Measurements from ENCODE around the gene ALDH1A1.

The ALDH1A1 gene

GRCh38 chr9:72903103-72903502 is 49.8 kb downstream of the ALDH1A1 start:
- no peaks in the 10 kb centered on the region for H3K36me3 ChIP-seq (ENCODE audit: control insufficient read depth, insufficient read depth, low read length, severe bottlenecking)
- no peak overlapping the region for H3K9ac ChIP-seq (ENCODE audit: low read length)
- no peak for DNase-seq (ENCODE audit: low read depth)
- H3K27me3 ChIP-seq (replicated peaks; ENCODE audit: control insufficient read depth, insufficient read depth, low read length) = no peaks in the 10 kb centered on the region
- H3K9me3 ChIP-seq (ENCODE audit: control insufficient read depth, low read length) = no peaks in the 10 kb centered on the region
- no peak overlapping the region for H3K4me3 ChIP-seq (ENCODE audit: low read length)
- peaks cover 5% of the 10 kb centered on the region for H3K4me1 ChIP-seq (ENCODE audit: control insufficient read depth, insufficient read depth, low read length)

GRCh38 chr9:72902268-72902667 is 50.6 kb downstream of the ALDH1A1 start:
- Histone ChIP-seq H3K4me3 (ENCODE audit: low read length) (no peak overlapping the region), H3K36me3 (ENCODE audit: control insufficient read depth, insufficient read depth, low read length, severe bottlenecking) (no peaks in the 10 kb centered on the region), H3K9ac (ENCODE audit: low read length) (no peak overlapping the region), H3K4me1 (ENCODE audit: control insufficient read depth, insufficient read depth, low read length) (peaks cover 4% of the 10 kb centered on the region), H3K27me3 (replicated peaks; ENCODE audit: control insufficient read depth, insufficient read depth, low read length) (no peaks in the 10 kb centered on the region), H3K9me3 (ENCODE audit: control insufficient read depth, low read length) (no peaks in the 10 kb centered on the region)
- no peak for DNase-seq (ENCODE audit: low read depth)

- DNase-seq (ENCODE audit: low read depth) = no peak
- H3K4me1 ChIP-seq (ENCODE audit: control insufficient read depth, insufficient read depth, low read length) = no peaks in the 10 kb centered on the region
- no peak overlapping the region for H3K4me3 ChIP-seq (ENCODE audit: low read length)
- no peak overlapping the region for H3K9ac ChIP-seq (ENCODE audit: low read length)
- no peaks in the 10 kb centered on the region for H3K36me3 ChIP-seq (ENCODE audit: control insufficient read depth, insufficient read depth, low read length, severe bottlenecking)
- no peaks in the 10 kb centered on the region for H3K27me3 ChIP-seq (replicated peaks; ENCODE audit: control insufficient read depth, insufficient read depth, low read length)
- H3K9me3 ChIP-seq (ENCODE audit: control insufficient read depth, low read length) = no peaks in the 10 kb centered on the region
These were observed 52.9 kb downstream of the ALDH1A1 start for GRCh38 chr9:72899734-72900477.

DNA sequence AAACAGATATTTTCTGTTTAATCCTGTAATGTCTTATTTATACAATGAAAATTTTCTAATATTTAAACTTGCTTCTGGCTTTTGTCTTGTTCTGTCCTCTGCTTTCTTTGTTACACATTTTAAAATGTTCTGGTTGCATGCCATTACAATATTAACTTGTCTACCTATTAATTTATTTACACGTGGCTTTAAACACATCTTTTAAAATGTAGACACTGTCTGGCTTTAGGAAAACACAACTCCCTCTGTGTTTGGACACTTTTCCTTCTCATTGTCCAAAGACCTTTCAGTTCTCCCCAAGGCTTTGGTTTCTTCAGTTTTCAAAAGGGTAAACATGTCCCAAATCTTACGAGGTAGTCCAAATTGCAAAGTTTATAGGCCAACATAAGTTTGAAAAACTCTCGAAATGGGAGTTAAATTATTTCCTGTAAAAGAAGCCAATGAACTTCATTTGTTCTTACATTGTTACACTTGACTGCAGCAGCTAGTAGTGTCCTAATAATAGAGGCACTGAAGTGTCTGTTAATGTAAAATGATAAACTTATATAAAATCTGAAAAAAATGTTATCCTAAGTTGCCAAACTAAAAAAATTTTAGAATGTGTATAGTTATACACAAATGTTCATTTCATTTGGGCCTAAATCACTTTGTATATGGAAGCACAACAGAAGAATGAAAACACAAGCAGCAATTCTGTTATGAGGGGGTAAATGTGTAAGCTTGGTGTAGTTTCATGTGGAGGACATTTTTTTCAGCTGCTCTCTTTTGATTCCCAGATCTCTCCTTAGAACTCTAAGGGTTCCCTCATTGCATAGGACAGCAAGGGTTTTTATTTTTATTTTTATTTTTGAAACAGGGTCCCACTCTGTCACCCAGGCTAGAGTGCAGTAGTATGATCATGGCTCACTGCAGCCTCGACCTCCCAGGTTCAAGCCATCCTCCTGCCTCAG is 53.8 kb downstream of the ALDH1A1 start:
- H3K4me1 ChIP-seq (ENCODE audit: control insufficient read depth, insufficient read depth, low read length) = no peaks in the 10 kb centered on the region
- no peak overlapping the region for H3K4me3 ChIP-seq (ENCODE audit: low read length)
- no peaks in the 10 kb centered on the region for H3K36me3 ChIP-seq (ENCODE audit: control insufficient read depth, insufficient read depth, low read length, severe bottlenecking)
- H3K9ac ChIP-seq (ENCODE audit: low read length) = no peak overlapping the region
- H3K27me3 ChIP-seq (replicated peaks; ENCODE audit: control insufficient read depth, insufficient read depth, low read length) = no peaks in the 10 kb centered on the region
- no peaks in the 10 kb centered on the region for H3K9me3 ChIP-seq (ENCODE audit: control insufficient read depth, low read length)
- DNase-seq (ENCODE audit: low read depth) = no peak

GRCh38 chr9:72898360-72898759 is 54.5 kb downstream of the ALDH1A1 start:
- H3K4me1 ChIP-seq (ENCODE audit: control insufficient read depth, insufficient read depth, low read length) = no peaks in the 10 kb centered on the region
- H3K36me3 ChIP-seq (ENCODE audit: control insufficient read depth, insufficient read depth, low read length, severe bottlenecking) = no peaks in the 10 kb centered on the region
- no peak overlapping the region for H3K9ac ChIP-seq (ENCODE audit: low read length)
- no peak for DNase-seq (ENCODE audit: low read depth)
- H3K27me3 ChIP-seq (replicated peaks; ENCODE audit: control insufficient read depth, insufficient read depth, low read length) = no peaks in the 10 kb centered on the region
- H3K4me3 ChIP-seq (ENCODE audit: low read length) = no peak overlapping the region
- no peaks in the 10 kb centered on the region for H3K9me3 ChIP-seq (ENCODE audit: control insufficient read depth, low read length)

- Histone ChIP-seq H3K27me3 (replicated peaks; ENCODE audit: control insufficient read depth, insufficient read depth, low read length) (no peaks in the 10 kb centered on the region), H3K9me3 (ENCODE audit: control insufficient read depth, low read length) (no peaks in the 10 kb centered on the region), H3K4me3 (ENCODE audit: low read length) (no peak overlapping the region), H3K36me3 (ENCODE audit: control insufficient read depth, insufficient read depth, low read length, severe bottlenecking) (no peaks in the 10 kb centered on the region), H3K9ac (ENCODE audit: low read length) (no peak overlapping the region), H3K4me1 (ENCODE audit: control insufficient read depth, insufficient read depth, low read length) (no peaks in the 10 kb centered on the region)
- no peak for DNase-seq (ENCODE audit: low read depth)
These were observed 55.7 kb downstream of the ALDH1A1 start for GRCh38 chr9:72897069-72897649.

GRCh38 chr9:72896439-72896838 is 56.4 kb downstream of the ALDH1A1 start:
- Histone ChIP-seq H3K36me3 (ENCODE audit: control insufficient read depth, insufficient read depth, low read length, severe bottlenecking) (no peaks in the 10 kb centered on the region), H3K9ac (ENCODE audit: low read length) (no peak overlapping the region), H3K4me1 (ENCODE audit: control insufficient read depth, insufficient read depth, low read length) (no peaks in the 10 kb centered on the region), H3K27me3 (replicated peaks; ENCODE audit: control insufficient read depth, insufficient read depth, low read length) (no peaks in the 10 kb centered on the region), H3K9me3 (ENCODE audit: control insufficient read depth, low read length) (no peaks in the 10 kb centered on the region), H3K4me3 (ENCODE audit: low read length) (no peak overlapping the region)
- no peak for DNase-seq (ENCODE audit: low read depth)

DNA sequence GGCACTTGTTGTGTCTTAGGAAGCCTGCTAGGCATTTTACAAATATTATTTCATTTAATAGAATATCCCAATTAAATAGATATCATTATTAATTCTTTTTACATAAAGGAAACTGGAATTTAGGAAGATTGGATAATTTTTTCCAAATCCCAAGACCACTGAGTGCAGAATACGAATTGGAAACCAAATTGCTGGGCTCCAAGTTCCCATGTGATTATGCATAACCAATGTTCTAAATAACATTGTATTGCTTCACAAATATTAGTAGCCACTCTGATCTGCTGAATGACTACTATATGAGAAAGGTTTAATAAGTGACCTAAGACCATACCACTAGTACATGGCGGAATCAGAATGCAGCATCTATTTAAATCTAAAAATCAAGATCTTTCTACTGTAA is 57.7 kb downstream of the ALDH1A1 start:
- no peaks in the 10 kb centered on the region for H3K9me3 ChIP-seq (ENCODE audit: control insufficient read depth, low read length)
- no peaks in the 10 kb centered on the region for H3K27me3 ChIP-seq (replicated peaks; ENCODE audit: control insufficient read depth, insufficient read depth, low read length)

DNA sequence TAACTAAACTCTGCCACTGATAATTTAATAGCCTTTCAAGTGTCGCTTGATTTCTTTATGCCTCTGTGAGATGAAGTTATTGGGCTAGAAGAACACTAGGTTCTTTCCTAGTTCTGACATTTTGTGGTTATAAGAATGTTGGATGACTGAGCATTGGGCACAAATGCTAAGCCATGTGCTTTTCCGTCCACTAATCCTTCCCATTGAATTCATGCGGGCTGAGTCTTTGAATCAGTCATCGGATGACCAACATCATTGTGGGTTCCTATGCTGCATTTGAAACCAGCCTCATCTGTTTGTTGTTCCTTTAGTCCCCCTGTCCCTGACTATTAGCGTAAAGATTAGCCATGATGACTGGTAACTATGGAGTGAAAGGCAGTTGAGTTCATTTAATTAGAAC is 58.5 kb downstream of the ALDH1A1 start:
- DNase-seq (ENCODE audit: low read depth) = peak; percentile 70
- no peaks in the 10 kb centered on the region for H3K36me3 ChIP-seq (ENCODE audit: control insufficient read depth, insufficient read depth, low read length, severe bottlenecking)
- H3K4me3 ChIP-seq (ENCODE audit: low read length) = no peak overlapping the region
- no peaks in the 10 kb centered on the region for H3K9me3 ChIP-seq (ENCODE audit: control insufficient read depth, low read length)
- H3K9ac ChIP-seq (ENCODE audit: low read length) = no peak overlapping the region
- H3K4me1 ChIP-seq (ENCODE audit: control insufficient read depth, insufficient read depth, low read length) = no peaks in the 10 kb centered on the region
- H3K27me3 ChIP-seq (replicated peaks; ENCODE audit: control insufficient read depth, insufficient read depth, low read length) = no peaks in the 10 kb centered on the region

More for the DNA sequence above, 57.7 kb downstream of the ALDH1A1 start:
- Histone ChIP-seq H3K4me1 (ENCODE audit: control insufficient read depth, insufficient read depth, low read length) (no peaks in the 10 kb centered on the region), H3K9ac (ENCODE audit: low read length) (no peak overlapping the region), H3K4me3 (ENCODE audit: low read length) (no peak overlapping the region), H3K36me3 (ENCODE audit: control insufficient read depth, insufficient read depth, low read length, severe bottlenecking) (no peaks in the 10 kb centered on the region)
- no peak for DNase-seq (ENCODE audit: low read depth)

GRCh38 chr9:72893437-72893836 is 59.4 kb downstream of the ALDH1A1 start:
- Histone ChIP-seq H3K36me3 (ENCODE audit: control insufficient read depth, insufficient read depth, low read length, severe bottlenecking) (no peaks in the 10 kb centered on the region), H3K9ac (ENCODE audit: low read length) (no peak overlapping the region), H3K4me1 (ENCODE audit: control insufficient read depth, insufficient read depth, low read length) (no peaks in the 10 kb centered on the region), H3K27me3 (replicated peaks; ENCODE audit: control insufficient read depth, insufficient read depth, low read length) (no peaks in the 10 kb centered on the region), H3K9me3 (ENCODE audit: control insufficient read depth, low read length) (no peaks in the 10 kb centered on the region), H3K4me3 (ENCODE audit: low read length) (no peak overlapping the region)
- no peak for DNase-seq (ENCODE audit: low read depth)

DNA sequence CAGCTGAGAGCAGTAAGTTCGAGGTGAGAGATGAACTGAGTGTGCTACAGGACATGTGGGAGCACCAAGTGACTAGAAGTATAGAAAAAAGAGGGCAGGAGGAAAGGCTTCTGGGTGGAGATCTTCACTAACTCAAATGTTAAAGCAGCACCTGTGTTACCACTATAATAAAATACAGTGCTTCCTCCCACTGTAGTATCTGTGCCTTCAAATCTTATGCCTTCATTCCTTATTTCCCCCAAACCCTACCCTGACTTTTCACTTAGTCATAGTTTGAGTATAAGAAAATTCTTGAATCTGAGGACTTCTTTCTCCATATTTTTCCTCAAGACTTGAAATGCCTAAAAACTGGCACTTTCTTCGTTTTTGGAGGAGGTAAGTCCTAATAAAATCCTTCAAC is 61.8 kb downstream of the ALDH1A1 start:
- H3K36me3 ChIP-seq (ENCODE audit: control insufficient read depth, insufficient read depth, low read length, severe bottlenecking) = no peaks in the 10 kb centered on the region
- no peaks in the 10 kb centered on the region for H3K9me3 ChIP-seq (ENCODE audit: control insufficient read depth, low read length)
- H3K27me3 ChIP-seq (replicated peaks; ENCODE audit: control insufficient read depth, insufficient read depth, low read length) = no peaks in the 10 kb centered on the region
- DNase-seq (ENCODE audit: low read depth) = no peak
- H3K4me1 ChIP-seq (ENCODE audit: control insufficient read depth, insufficient read depth, low read length) = no peaks in the 10 kb centered on the region
- no peak overlapping the region for H3K4me3 ChIP-seq (ENCODE audit: low read length)
- H3K9ac ChIP-seq (ENCODE audit: low read length) = no peak overlapping the region
